DOHH2 (cell line): ENCODE data around the gene SHC3.

Experiments used
- H3F3A ChIP-seq: fragments of 200-600 bp; sonication (generic), shearing (Covaris generic); 2 replicates; pipeline ENCODE4 v1.6.0; 2016; ENCODE audit warnings: antibody characterized with exemption, mild to moderate bottlenecking; ENCODE audit not compliant: control insufficient read depth, insufficient read depth
- H3K27ac ChIP-seq: fragments of 200-600 bp; sonication (generic); 2 replicates; pipeline ENCODE4 v1.5.1; 2014; ENCODE audit warnings: low read depth, mild to moderate bottlenecking, low read length, moderate library complexity
- H3K27me3 ChIP-seq: fragments of 200-600 bp; sonication (generic); 2 replicates; pipeline ENCODE4 v1.6.1; 2014; ENCODE audit warnings: mild to moderate bottlenecking, low read length, mixed read lengths; ENCODE audit not compliant: control insufficient read depth
- H3K36me3 ChIP-seq: fragments of 200-600 bp; sonication (generic); 2 replicates; pipeline ENCODE4 v1.6.1; 2014; ENCODE audit warnings: mild to moderate bottlenecking, low read length, moderate library complexity, mixed read lengths; ENCODE audit not compliant: control insufficient read depth
- H3K4me1 ChIP-seq: fragments of 200-600 bp; sonication (generic); 2 replicates; pipeline ENCODE4 v1.6.1; 2014; ENCODE audit warnings: mild to moderate bottlenecking, low read length, mixed read lengths; ENCODE audit not compliant: control insufficient read depth
- H3K4me2 ChIP-seq: fragments of 200-600 bp; sonication (generic); 2 replicates; pipeline ENCODE4 v1.6.0; 2014; ENCODE audit warnings: mild to moderate bottlenecking, low read length, moderate library complexity
- H3K4me3 ChIP-seq: fragments of 200-600 bp; sonication (generic); 2 replicates; pipeline ENCODE4 v1.5.1; 2014; ENCODE audit warnings: mild to moderate bottlenecking, low read length, mixed read lengths
- H3K79me2 ChIP-seq: fragments of 200-600 bp; sonication (generic); 2 replicates; pipeline ENCODE4 v1.6.1; 2014; ENCODE audit warnings: mild to moderate bottlenecking, low read length, mixed read lengths; ENCODE audit not compliant: control insufficient read depth
- H3K9me2 ChIP-seq: fragments of 200-600 bp; sonication (generic); replicated peaks from 2 replicates; pipeline ENCODE4 v1.6.1; 2014; ENCODE audit warnings: mild to moderate bottlenecking, low read length, mixed read lengths; ENCODE audit not compliant: control insufficient read depth
- H3K9me3 ChIP-seq: fragments of 200-600 bp; sonication (generic); 2 replicates; pipeline ENCODE4 v1.6.1; 2014; ENCODE audit warnings: antibody characterized with exemption, low read length, mixed read lengths; ENCODE audit not compliant: control insufficient read depth, insufficient read depth
- H4K20me1 ChIP-seq: fragments of 200-600 bp; sonication (generic); 2 replicates; pipeline ENCODE4 v1.6.0; 2014; ENCODE audit warnings: low read depth, mild to moderate bottlenecking, antibody characterized with exemption, low read length, moderate library complexity; ENCODE audit not compliant: control insufficient read depth, insufficient read depth
- EZH2phosphoT487 ChIP-seq: fragments of 200-600 bp; sonication (generic); IDR thresholded peaks from 2 replicates; pipeline ENCODE4 v1.6.1; 2017; ENCODE audit warnings: borderline replicate concordance, mild to moderate bottlenecking, antibody characterized with exemption, low read length, moderate library complexity, mixed read lengths
- TF ChIP-seq, protein P1 (sequence below): fragments of 200-600 bp; sonication (generic); IDR thresholded peaks from one replicate; pipeline ENCODE4 v1.5.1; 2014; ENCODE audit warnings: antibody characterized with exemption, mild to moderate bottlenecking, low read depth, low read length; ENCODE audit not compliant: poor library complexity, severe bottlenecking

The SHC3 gene

DNA sequence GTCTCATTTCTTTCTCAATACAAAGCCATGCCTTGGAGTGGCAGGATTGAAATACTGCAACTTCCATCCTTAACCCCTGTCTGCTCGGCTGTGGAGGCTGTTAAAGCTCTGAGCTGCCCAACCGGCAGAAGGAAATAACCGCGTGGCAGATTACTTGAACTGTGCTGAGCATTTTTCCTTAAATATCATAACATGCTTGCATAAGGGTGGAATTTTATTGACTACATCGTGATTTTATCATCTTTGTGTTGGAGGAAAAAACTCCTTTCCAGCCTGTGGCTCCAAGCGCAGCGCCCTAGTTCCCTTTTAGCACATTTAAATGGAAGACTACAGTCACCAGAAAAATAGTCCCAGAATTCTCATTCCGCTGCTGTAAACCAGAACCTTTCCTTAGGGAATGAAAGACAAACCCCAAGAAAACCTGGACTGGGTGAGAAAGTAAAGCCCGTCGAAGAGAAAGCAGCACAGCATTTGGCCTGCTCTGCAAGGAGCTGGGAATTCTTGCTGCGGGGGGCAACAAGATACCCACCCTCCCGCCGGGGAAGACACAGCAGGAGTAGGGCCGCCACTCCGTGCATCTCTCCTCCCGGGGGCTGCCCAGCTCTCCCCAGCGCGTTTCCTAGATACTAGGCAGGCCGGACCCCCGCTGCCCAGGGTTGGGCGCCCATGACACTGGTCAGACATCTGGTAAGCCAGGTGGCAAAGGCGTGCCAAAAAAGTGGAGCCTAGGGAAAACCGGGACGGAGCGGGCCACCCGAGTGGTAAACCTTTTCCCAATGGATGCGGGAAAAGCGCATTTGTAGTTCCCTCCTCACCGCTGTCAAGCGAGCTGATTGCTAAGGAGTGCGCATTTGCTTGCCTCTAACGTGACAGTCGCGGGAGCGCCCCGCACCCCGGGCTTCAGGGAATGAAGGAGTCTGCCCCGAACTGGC is 1.3 kb downstream of the SHC3 start:
- Histone ChIP-seq H3K4me3 (no peak overlapping the region), H3K27me3 (peaks cover 28% of the 10 kb centered on the region), H3K27ac (no peak overlapping the region)

DNA sequence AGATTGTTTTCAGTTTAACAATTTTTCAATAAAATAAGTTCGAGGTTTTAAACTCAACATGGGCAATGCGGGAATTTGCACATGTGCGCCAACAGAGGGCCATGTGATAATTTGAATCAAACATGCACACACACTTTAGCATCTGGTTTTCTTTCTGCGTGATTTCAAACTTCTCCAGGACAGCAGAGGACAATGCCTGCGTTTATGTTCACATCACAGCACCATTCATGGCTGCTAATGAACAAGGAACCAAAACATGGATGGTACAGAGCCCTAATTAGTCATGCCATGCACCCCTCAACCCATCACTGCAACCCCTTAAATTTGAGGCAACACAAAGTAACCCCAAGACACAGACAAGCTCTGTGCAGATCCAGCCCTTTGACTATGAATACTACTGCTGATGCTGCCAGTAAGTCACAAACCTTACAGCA is 2.8 kb downstream of the SHC3 start:
- TF ChIP-seq, protein P1, sequence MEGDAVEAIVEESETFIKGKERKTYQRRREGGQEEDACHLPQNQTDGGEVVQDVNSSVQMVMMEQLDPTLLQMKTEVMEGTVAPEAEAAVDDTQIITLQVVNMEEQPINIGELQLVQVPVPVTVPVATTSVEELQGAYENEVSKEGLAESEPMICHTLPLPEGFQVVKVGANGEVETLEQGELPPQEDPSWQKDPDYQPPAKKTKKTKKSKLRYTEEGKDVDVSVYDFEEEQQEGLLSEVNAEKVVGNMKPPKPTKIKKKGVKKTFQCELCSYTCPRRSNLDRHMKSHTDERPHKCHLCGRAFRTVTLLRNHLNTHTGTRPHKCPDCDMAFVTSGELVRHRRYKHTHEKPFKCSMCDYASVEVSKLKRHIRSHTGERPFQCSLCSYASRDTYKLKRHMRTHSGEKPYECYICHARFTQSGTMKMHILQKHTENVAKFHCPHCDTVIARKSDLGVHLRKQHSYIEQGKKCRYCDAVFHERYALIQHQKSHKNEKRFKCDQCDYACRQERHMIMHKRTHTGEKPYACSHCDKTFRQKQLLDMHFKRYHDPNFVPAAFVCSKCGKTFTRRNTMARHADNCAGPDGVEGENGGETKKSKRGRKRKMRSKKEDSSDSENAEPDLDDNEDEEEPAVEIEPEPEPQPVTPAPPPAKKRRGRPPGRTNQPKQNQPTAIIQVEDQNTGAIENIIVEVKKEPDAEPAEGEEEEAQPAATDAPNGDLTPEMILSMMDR, result no peak
- no peak for TF ChIP-seq EZH2phosphoT487
- Histone ChIP-seq H3F3A (no peaks in the 10 kb centered on the region), H3K9me3 (no peaks in the 10 kb centered on the region), H3K4me2 (no peak overlapping the region), H3K27me3 (peaks cover 26% of the 10 kb centered on the region), H4K20me1 (no peaks in the 10 kb centered on the region), H3K9me2 (no peaks in the 10 kb centered on the region), H3K4me3 (no peak overlapping the region), H3K4me1 (peaks cover 7% of the 10 kb centered on the region; the same call in 1 of the 2 replicates), H3K79me2 (no peaks in the 10 kb centered on the region), H3K36me3 (no peaks in the 10 kb centered on the region), H3K27ac (no peak overlapping the region)

More for the DNA sequence above, 1.3 kb downstream of the SHC3 start:
- Histone ChIP-seq H4K20me1 (no peaks in the 10 kb centered on the region), H3K4me2 (no peak overlapping the region), H3K9me2 (no peaks in the 10 kb centered on the region), H3F3A (no peaks in the 10 kb centered on the region), H3K79me2 (no peaks in the 10 kb centered on the region), H3K9me3 (no peaks in the 10 kb centered on the region), H3K36me3 (no peaks in the 10 kb centered on the region), H3K4me1 (peaks cover 7% of the 10 kb centered on the region; the same call in 1 of the 2 replicates)
- TF ChIP-seq EZH2phosphoT487, result no peak
- TF ChIP-seq, protein P1, result no peak

GRCh38 chr9:89174291-89174690 is 4.3 kb downstream of the SHC3 start:
- H4K20me1 ChIP-seq, result no peaks in the 10 kb centered on the region
- H3K9me2 ChIP-seq, result no peaks in the 10 kb centered on the region
- no peaks in the 10 kb centered on the region for H3K79me2 ChIP-seq
- peaks cover 11% of the 10 kb centered on the region for H3K27me3 ChIP-seq
- H3K27ac ChIP-seq, result no peak overlapping the region
- H3K4me1 ChIP-seq, result no peaks in the 10 kb centered on the region
- no peak overlapping the region for H3K4me3 ChIP-seq
- TF ChIP-seq EZH2phosphoT487, result no peak
- TF ChIP-seq, protein P1, result no peak
- no peaks in the 10 kb centered on the region for H3K9me3 ChIP-seq
- no peak overlapping the region for H3K4me2 ChIP-seq
- no peaks in the 10 kb centered on the region for H3F3A ChIP-seq
- H3K36me3 ChIP-seq, result no peaks in the 10 kb centered on the region
